CD4-positive, alpha-beta T cell treated with Interleukin-21 for 1 hour (primary cell): ENCODE data around the gene GRIN3B.
A peak's percentile ranks its signal among the peaks of the same experiment; 100 is the strongest.

Experiments used
- DNase-seq: peaks from one replicate; pipeline ENCODE4 v3.0.0-alpha.2; 2020

Gene GRIN3B

GRCh38 chr19:1046117-1046626, 46.0 kb downstream of the GRIN3B start:
- no peak for DNase-seq

GRCh38 chr19:1046836-1047695, 46.8 kb downstream of the GRIN3B start:
- no peak for DNase-seq

GRCh38 chr19:1047696-1048147, 47.5 kb downstream of the GRIN3B start:
- DNase-seq, result no peak

GRCh38 chr19:1049106-1049505, 48.9 kb downstream of the GRIN3B start:
- no peak for DNase-seq

- DNase-seq, result no peak
These were observed 49.6 kb downstream of the GRIN3B start for GRCh38 chr19:1049800-1050199.

GRCh38 chr19:1050989-1051788, 51.0 kb downstream of the GRIN3B start:
- no peak for DNase-seq

- DNase-seq, result no peak
These were observed 51.6 kb downstream of the GRIN3B start for GRCh38 chr19:1051791-1052190.

GRCh38 chr19:1052349-1052975, 52.2 kb downstream of the GRIN3B start:
- no peak for DNase-seq

- DNase-seq, result no peak
These were observed 53.2 kb downstream of the GRIN3B start for GRCh38 chr19:1053176-1054101.

- no peak for DNase-seq
These were observed 54.1 kb downstream of the GRIN3B start for GRCh38 chr19:1054102-1055027.

GRCh38 chr19:1055028-1055425, 54.8 kb downstream of the GRIN3B start:
- DNase-seq, result no peak

- no peak for DNase-seq
These were observed 55.8 kb downstream of the GRIN3B start for GRCh38 chr19:1055886-1056620.

GRCh38 chr19:1057176-1057855, 57.1 kb downstream of the GRIN3B start:
- DNase-seq, result peak; percentile 75

GRCh38 chr19:1058112-1058511, 57.9 kb downstream of the GRIN3B start:
- no peak for DNase-seq
